ENCODE measurements around the gene CFAP99. TPM values are rescaled to one million over a fixed set of nuclear protein-coding genes. Genes with fewer than 3 reads are reported as not detected.
A peak's percentile ranks its signal among the peaks of the same experiment; 100 is the strongest.

Gene CFAP99
- total and polyA plus RNA-seq, 9 of the 15 experiments (the other 6 are each of a cell fraction or from before 2014, with no cell fraction given), result 0.07 to 0.18 (median 0.09) TPM; not detected in 6

DNA sequence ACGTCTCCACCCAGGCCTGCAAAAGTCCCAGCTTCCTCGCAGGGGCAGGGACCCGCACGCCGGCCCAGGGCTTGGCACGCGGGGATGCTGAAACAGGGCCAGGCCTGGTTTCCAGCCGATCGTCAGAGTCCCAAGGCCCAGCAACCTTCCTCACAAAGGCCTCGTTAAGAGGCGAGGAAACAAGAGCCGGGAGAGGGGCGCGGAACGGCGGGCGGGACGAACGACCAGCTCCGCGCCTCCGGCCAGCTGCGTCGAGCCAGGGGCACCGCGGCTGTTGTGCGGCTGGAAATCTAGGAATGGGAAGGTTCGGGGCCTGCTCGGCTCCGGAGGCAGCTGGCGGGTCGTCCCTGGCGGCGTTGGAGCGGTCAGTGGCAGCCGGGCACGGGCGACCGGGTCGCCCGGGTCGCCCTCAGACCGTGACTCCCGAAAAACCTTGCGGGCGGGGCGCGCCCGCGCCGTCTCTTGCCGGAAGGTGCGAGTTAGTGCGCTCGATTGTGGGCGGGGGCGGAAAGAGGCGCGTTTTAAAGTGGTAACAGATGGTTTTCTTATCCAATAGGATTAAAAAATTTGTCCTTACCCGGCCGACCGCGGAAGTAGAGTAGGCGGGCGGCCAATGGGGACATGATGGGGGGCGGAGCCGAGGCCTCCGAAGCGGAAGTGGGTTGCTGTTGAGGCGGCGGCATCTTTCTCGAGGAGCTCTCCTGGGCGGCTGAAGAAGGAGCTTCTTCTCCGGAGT is 49.9 kb downstream of the CFAP99 start, which contains the start of gene RNF4 (continued):
- TF ChIP-seq, protein P1, sequence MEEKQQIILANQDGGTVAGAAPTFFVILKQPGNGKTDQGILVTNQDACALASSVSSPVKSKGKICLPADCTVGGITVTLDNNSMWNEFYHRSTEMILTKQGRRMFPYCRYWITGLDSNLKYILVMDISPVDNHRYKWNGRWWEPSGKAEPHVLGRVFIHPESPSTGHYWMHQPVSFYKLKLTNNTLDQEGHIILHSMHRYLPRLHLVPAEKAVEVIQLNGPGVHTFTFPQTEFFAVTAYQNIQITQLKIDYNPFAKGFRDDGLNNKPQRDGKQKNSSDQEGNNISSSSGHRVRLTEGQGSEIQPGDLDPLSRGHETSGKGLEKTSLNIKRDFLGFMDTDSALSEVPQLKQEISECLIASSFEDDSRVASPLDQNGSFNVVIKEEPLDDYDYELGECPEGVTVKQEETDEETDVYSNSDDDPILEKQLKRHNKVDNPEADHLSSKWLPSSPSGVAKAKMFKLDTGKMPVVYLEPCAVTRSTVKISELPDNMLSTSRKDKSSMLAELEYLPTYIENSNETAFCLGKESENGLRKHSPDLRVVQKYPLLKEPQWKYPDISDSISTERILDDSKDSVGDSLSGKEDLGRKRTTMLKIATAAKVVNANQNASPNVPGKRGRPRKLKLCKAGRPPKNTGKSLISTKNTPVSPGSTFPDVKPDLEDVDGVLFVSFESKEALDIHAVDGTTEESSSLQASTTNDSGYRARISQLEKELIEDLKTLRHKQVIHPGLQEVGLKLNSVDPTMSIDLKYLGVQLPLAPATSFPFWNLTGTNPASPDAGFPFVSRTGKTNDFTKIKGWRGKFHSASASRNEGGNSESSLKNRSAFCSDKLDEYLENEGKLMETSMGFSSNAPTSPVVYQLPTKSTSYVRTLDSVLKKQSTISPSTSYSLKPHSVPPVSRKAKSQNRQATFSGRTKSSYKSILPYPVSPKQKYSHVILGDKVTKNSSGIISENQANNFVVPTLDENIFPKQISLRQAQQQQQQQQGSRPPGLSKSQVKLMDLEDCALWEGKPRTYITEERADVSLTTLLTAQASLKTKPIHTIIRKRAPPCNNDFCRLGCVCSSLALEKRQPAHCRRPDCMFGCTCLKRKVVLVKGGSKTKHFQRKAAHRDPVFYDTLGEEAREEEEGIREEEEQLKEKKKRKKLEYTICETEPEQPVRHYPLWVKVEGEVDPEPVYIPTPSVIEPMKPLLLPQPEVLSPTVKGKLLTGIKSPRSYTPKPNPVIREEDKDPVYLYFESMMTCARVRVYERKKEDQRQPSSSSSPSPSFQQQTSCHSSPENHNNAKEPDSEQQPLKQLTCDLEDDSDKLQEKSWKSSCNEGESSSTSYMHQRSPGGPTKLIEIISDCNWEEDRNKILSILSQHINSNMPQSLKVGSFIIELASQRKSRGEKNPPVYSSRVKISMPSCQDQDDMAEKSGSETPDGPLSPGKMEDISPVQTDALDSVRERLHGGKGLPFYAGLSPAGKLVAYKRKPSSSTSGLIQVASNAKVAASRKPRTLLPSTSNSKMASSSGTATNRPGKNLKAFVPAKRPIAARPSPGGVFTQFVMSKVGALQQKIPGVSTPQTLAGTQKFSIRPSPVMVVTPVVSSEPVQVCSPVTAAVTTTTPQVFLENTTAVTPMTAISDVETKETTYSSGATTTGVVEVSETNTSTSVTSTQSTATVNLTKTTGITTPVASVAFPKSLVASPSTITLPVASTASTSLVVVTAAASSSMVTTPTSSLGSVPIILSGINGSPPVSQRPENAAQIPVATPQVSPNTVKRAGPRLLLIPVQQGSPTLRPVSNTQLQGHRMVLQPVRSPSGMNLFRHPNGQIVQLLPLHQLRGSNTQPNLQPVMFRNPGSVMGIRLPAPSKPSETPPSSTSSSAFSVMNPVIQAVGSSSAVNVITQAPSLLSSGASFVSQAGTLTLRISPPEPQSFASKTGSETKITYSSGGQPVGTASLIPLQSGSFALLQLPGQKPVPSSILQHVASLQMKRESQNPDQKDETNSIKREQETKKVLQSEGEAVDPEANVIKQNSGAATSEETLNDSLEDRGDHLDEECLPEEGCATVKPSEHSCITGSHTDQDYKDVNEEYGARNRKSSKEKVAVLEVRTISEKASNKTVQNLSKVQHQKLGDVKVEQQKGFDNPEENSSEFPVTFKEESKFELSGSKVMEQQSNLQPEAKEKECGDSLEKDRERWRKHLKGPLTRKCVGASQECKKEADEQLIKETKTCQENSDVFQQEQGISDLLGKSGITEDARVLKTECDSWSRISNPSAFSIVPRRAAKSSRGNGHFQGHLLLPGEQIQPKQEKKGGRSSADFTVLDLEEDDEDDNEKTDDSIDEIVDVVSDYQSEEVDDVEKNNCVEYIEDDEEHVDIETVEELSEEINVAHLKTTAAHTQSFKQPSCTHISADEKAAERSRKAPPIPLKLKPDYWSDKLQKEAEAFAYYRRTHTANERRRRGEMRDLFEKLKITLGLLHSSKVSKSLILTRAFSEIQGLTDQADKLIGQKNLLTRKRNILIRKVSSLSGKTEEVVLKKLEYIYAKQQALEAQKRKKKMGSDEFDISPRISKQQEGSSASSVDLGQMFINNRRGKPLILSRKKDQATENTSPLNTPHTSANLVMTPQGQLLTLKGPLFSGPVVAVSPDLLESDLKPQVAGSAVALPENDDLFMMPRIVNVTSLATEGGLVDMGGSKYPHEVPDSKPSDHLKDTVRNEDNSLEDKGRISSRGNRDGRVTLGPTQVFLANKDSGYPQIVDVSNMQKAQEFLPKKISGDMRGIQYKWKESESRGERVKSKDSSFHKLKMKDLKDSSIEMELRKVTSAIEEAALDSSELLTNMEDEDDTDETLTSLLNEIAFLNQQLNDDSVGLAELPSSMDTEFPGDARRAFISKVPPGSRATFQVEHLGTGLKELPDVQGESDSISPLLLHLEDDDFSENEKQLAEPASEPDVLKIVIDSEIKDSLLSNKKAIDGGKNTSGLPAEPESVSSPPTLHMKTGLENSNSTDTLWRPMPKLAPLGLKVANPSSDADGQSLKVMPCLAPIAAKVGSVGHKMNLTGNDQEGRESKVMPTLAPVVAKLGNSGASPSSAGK (IDR thresholded peaks at IDR 0.05), result peak; percentile 99
- peak; percentile 18 for TF ChIP-seq PRDM10 (IDR thresholded peaks at IDR 0.05; ENCODE audit: partially characterized antibody)
- no peak for TF ChIP-seq ARID2 (IDR thresholded peaks at IDR 0.05)
- TF ChIP-seq FOXJ3 (CRISPR knock-in tag; IDR thresholded peaks at IDR 0.05), result no peak
- TF ChIP-seq NKRF (IDR thresholded peaks at IDR 0.05; ENCODE audit: borderline replicate concordance), result peak; percentile 29; the same call in 1 of the 2 replicates
- no peak for TF ChIP-seq TRIM25 (IDR thresholded peaks at IDR 0.05; ENCODE audit: borderline replicate concordance)

Measured in K562 (cell line).